ENCODE results near the gene SLMAP.

Gene SLMAP

DNA sequence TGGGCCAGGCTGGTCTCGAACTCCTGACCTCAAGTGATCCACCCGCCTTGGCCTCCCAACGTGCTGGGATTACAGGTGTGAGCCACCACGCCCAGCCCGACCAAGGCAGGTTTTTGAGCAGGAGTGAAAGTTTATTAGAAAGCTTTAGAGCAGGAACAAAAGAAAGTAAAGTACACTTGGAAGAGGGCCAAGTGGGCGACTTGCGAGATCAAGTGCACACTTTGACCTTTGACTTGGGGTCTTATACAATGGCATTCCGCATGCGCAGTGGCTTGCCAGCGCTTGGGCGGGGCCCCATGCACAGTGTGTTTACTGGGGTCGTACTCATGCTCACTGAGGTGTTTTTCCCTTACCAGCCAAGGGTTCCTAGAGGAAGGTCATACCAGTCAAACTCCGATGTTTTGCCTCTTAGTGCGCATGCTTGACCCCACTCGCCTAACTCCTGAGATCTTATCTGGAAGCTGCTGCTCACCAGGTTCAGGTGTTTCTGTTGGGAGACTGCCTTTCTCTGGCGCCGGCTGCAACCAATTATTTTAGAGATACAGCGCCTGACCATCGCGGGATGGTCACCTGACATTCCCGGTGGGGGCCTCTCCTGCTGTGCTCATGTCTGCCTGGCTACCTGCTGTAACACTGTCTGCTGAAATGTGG lies 205.2 kb downstream of the SLMAP start:
- no peak for TF ChIP-seq CTCF (IDR thresholded peaks at IDR 0.05)

DNA sequence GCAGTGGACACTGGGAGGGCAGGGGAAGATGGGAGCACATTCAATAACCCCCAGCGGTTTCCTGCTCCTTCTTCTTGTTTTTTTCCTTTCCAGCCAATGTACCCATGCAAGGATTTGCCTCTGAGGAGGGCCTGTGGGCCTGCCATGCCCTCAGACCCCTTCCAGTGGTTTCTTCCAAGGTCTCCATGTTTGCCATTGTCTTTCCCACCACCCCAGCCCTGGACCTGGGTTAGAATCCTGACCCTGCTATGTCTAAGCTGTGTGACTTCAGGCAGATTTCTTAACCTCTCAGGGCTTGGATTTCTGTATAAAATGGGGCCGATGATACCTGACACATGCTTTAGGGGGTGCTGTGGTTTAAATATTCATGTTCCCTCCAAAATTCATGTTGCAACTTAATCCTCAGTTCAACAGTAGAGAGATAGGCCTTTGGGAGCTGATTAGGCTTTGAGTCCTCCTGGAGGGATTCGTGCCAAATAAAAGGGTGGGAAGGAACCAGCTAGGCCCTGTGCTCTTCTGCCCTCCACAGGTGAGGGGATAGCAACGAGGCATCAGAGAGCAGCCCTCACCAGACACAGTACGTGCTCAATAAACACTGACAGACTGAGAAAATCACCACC lies 205.8 kb downstream of the SLMAP start:
- TF ChIP-seq CTCF (IDR thresholded peaks at IDR 0.05) = 0 out of 2 replicates have a peak, but pooled peaks have one; percentile 24

DNA sequence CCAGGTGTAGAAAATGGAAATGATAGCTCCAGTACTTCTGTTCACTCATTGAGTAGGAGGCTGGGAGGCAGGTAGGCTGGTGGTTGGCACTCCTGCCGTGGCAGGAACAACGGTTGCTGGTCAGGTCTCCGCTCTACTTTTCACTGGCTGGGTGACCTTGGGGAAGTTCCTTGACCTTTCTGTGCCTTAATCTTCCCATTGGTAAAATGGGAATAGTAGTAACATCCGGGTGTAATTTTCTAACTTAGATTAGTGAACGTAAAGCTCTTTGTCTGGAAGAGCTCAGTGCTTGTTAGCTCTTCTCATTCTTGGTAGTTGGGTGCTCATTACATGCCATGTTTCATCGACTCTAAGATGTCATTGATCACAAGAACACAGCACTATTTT lies 206.3 kb downstream of the SLMAP start:
- no peak for TF ChIP-seq CTCF (IDR thresholded peaks at IDR 0.05)

DNA sequence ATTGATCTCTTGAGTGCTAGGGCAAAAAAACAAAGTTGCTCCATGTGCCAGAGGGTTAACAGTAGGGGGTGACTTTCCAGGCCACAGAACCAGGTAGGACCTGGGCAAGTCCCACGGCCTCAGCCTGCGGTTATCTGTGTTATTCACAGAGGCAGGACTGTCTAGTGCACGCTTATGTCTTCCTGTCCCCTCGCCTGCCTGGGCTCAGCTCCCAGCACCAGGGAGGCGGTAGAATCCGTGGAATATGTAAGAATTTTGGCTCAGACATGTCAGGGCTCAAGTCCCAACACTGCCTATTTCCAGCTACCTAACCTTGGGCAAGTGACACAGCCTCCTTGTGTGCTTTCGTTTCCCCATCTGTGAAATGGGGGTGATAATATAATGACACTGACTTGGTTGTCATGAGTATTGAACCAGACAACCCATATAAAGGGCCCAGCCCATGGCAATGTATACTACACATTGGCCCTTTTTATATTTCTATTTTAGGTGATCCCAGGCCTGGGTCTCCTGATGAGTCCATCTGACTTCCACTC lies 207.8 kb downstream of the SLMAP start:
- no peak for TF ChIP-seq CTCF (IDR thresholded peaks at IDR 0.05)

DNA sequence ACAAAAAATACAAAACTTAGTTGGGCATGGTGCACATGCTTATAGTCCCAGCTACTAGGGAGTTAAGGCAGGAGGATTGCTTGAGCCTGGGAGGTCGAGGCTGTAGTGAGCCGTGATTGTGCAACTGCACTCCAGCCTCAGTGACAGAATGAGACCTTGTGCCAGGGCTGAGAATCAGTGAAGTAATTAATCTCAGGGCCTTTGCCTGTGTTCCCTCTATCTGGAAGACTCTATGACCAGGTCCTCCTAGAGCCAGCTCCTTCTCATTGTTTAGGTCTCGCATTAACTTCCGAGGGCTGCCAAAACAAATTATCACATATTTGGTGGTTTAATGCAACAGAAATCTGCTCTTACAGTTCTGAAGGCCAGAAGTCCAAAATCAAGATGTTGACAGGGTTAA lies 210.7 kb downstream of the SLMAP start:
- no peak for TF ChIP-seq CTCF (IDR thresholded peaks at IDR 0.05)

DNA sequence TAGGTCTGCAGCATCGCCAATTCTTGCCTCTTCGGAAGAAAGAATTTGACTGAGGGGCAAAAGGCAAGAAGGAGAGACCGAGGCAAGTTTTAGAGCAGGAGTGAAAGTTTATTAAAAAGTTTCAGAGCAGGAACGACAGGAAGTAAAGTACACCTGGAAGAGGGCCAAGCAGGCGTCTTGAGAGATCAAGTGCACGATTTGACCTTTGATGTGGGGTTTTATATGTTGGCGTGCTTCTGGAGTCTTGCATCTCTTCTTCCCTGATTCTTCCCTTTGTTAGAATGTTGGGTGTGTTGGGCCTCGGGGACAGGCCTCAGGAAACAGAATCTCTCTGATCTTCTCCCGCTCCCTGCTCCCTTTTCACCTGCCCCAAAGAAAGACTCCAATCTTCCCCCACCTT lies 211.5 kb downstream of the SLMAP start:
- no peak for TF ChIP-seq CTCF (IDR thresholded peaks at IDR 0.05)

DNA sequence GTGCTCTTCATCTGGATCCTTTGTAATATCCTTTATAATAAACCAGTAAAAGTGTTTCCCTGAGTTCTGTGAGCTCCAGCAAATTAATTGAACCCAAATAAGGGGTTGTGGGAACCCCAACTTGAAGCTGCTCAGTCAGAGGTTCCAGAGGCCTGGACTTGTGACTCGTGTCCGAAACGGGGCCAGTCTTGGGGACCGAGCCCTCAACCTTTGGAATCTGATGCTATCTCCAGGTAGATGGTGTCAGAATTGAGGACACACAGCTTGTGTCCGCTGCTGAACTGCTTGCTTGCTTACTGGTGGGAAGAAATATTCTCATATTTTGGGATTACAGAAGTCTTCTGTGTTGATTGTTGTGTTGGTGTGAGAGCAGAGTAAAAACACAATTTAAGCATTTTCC lies 212.4 kb downstream of the SLMAP start:
- no peak for TF ChIP-seq CTCF (IDR thresholded peaks at IDR 0.05)

Data from LNCAP (cell line).